CD4-positive, alpha-beta T cell treated with Interleukin-4 for 4 hours (primary cell): ENCODE data around the gene DISC1.
"Not testable (repeated sequence)": the region's sequence is repeated elsewhere in the genome, so short reads cannot be mapped to it uniquely, and the experiment has no call there.

Experiments
- DNase-seq: peaks from one replicate; pipeline ENCODE4 v3.0.0-alpha.2; 2020

DISC1 gene

GRCh38 chr1:231639819-231640218 lies 13.2 kb downstream of the DISC1 start:
- DNase-seq: no peak

DNA sequence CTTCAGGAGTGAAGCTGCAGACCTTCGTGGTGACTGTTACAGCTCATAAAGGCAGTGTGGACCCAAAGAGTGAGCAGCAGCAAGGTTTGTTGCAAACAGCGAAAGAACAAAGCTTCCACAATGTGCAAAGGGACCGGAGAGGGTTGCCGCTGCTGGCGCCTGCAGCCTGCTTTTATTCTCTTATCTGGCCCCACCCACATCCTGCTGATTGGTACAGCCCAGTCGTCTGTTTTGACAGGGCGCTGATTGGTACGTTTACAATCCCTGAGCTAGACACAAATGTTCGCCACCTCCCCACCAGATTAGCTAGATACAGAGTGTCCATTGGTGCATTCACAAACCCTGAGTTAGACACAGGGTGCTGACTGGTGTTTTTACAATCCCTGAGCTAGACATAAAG lies 14.9 kb downstream of the DISC1 start:
- DNase-seq: not testable (repeated sequence)

GRCh38 chr1:231642061-231642460 lies 15.5 kb downstream of the DISC1 start:
- not testable (repeated sequence) for DNase-seq

DNA sequence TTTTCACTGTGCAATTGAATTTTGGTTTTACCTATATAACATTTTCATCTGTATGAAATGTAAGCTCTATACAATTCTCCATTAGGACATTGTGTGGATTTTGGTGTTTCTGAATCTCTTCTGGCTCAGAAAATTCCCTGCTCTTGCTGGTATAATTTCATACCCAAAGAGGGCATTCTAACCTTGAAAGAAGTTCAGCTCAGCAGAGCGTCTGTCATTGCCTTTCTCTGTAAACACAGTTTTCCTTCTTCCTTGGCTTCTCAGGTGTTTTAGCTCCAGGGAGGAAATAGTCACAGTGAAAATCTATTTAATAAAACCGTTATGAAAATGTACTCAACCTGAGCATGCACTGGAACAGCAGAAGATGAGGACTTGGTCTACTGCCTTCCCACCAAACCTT lies 16.0 kb downstream of the DISC1 start:
- DNase-seq: no peak

DNA sequence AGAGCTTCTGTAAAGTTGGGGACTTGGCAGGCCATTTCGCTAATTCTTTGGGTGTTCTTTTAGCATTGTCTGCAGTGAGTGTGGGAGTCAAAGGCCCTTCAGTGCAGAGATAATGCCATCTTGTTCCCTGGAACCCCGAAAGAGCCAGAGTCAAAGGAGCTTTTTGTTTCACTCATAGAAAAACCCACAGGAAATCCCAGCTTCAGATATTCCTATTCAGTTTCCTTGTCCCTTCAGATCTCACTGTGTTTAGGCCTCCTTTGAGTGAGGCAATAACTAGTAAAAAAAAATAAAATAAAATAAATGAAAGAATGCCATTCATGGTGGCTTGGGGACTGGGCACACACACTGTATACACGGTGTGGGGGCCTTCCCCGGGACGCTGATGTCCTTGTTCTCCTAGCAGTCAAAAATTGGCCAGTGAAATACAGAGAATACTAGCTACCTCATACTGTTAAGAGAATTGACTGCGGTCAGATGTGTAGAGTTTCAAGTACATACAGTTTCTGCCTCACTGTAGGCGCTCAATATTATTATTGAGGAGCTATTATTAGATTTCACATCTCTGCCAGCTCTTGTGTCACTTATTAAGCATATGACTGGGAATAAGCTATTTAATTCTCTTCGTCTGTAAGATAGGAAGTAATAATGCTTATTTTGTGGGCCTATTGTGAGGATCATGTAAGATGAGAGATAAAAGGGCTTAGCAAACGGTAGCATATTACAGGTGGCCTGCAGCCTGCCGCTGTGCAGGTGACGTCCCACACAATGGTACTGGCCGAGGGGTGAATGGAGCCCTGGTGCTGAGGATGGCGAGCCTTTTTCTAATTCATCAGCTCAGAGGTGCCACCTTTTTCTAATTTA lies 16.7 kb downstream of the DISC1 start:
- DNase-seq: no peak

DNA sequence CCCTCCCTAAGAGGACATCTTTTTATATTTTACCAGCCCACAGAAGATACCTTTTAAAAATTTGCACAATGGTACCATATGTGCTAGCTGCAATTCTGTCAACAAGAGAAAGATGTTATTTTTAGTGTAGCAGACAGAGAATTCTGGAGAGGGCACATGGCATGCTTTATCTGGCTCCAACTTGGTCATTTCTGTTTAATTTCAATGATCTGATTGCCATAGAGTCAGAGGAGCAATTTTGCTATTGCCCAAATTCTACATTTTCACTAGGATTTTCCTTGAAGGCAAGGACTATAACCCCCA lies 17.3 kb downstream of the DISC1 start:
- DNase-seq: no peak

DNA sequence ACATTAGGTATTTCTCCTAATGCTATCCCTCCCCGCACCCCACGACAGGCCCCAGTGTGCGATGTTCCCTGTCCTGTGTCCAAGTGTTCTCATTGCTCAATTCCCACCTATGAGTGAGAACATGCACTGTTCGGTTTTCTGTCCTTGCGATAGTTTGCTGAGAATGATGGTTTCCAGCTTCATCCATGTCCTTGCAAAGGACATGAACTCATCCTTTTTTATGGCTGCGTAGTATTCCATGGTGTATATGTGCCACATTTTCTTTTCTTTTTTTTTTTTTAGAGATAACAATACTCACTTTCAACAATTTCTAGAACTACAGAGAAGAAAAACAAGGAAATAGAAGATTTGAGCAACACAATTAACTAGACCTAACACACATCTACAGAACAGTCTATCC lies 19.0 kb downstream of the DISC1 start:
- not testable (repeated sequence) for DNase-seq

DNA sequence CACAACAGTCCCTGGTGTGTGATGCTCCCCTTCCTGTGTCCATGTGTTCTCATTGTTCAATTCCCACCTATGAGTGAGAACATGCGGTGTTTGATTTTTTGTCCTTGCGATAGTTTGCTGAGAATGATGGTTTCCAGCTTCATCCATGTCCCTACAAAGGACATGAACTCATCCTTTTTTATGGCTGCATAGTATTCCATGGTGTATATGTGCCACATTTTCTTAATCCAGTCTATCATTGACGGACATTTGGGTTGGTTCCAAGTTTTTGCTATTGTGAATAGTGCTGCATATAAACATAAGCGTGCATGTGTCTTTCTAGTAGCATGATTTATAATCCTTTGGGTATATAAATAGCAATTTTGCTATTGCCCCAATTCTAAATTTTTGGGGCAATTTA lies 19.6 kb downstream of the DISC1 start:
- not testable (repeated sequence) for DNase-seq

DNA sequence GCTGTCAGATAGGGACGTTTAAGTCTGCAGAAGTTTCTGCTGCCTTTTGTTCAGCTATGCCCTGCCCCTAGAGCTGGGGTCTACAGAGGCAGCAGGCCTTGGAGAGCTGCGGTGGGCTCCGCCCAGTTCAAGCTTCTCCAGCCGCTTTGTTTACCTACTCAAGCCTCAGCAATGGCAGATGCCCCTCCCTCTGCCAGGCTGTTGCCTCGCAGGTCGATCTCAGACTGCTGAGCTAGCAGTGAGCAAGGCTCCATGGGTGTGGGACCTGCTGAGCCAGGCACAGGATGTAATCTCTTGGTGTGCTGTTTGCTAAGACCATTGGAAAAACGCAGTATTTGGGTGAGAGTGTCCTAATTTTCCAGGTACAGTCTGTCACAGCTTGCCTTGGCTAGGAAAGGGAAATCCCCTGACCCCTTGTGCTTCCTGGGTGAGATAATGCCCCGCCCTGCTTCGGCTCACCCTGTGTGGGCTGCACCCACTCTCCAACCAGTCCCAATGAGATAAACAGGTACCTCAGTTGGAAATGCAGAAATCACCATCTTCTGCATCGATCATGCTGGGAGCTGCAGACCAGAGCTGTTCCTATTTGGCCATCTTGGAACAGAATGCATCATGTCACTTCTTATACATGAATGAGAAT lies 25.2 kb downstream of the DISC1 start:
- DNase-seq: not testable (repeated sequence)

GRCh38 chr1:231653632-231654031 lies 27.0 kb downstream of the DISC1 start:
- no peak for DNase-seq

DNA sequence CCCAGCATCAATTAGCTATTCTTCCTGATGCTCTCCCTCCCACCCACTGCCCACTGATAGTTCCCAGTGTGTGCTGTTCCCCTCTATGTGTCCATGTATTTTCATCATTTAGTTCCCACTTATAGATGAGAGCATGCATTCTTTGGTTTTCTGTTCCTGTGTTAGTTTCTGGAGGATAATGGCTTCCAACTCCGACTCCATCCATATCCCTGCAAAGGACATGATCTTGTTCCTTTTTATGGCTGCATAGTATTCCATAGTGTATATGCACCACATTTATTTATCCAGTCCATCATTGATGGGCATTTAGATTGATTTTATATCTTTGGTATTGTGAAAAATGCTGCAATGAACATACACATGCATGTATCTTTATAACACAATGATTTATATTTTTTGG lies 30.2 kb downstream of the DISC1 start:
- DNase-seq: no peak

DNA sequence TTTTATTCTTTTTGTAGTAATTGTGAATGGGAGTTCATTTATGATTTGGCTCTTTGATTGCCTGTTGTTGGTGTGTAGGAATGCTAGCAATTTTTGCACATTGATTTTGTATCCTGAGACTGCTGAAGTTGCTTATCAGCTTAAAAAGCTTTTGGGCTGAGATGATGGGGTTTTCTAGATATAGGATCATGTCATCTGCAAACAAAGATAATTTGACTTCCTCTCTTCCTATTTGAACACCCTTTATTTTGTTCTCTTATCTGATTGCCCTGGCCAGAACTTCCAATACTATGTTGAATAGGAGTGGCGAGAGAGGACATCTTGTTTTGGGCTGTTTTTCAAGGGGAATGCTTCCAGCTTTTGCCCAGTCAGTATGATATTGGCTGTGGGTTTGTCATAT lies 31.6 kb downstream of the DISC1 start:
- DNase-seq: not testable (repeated sequence)

DNA sequence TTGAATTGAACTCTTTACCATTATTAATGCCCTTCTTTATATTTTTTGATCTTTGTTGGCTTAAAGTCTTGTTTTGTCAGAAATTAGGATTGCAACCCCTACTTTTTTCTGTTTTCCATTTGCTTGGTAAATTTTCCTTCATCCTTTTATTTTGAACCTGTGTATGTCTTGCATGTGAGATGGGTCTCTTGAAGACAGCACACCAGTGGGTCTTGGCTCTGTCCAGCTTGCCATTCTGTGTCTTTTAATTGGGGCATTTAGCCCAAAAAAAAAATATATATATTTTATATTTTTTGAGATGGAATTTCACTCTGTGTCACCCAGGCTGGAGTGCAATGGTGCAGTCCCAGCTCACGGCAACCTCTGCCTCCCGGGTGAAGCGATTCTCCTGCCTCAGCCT lies 33.6 kb downstream of the DISC1 start:
- DNase-seq: no peak

- no peak for DNase-seq
Observed at GRCh38 chr1:231663211-231663792, 36.7 kb downstream of the DISC1 start.

GRCh38 chr1:231665101-231665500 lies 38.5 kb downstream of the DISC1 start:
- DNase-seq: no peak

GRCh38 chr1:231665726-231666125 lies 39.1 kb downstream of the DISC1 start:
- DNase-seq: no peak

DNA sequence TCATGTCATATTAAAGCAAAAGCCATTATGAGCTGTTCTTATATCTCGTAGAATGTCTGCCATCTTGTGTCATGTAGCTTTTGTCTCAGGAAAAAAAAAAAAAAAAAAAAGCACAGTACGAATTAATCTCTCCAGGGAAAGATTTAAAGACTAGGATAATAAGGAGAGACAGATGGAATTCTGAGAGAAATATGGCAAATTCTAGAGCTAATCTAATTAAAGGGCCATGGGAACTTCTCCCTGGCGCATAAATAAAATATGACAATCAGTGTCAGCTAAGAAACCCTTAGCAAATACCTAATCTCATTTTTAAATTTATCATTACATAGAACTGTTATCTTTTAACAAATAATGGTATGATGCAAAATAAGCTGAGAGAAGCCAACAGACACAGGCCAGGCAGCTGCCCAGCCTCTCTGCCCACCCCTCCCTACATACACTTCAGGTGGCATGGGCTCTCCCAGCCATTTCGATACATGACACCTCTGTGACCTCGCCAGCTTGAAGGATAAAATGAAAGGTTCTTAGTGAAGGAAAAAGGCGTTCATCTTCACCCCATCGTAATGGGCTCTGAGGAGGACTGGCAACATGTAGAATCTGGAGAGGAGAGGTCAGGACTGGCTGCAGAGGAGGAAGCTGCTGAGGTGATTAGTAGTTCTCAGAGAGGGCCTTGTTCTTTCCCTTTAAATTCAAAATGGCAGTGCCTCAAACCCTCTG lies 39.8 kb downstream of the DISC1 start:
- DNase-seq: no peak

GRCh38 chr1:231666937-231667608 lies 40.5 kb downstream of the DISC1 start:
- no peak for DNase-seq

GRCh38 chr1:231667896-231668506 lies 41.4 kb downstream of the DISC1 start:
- no peak for DNase-seq

DNA sequence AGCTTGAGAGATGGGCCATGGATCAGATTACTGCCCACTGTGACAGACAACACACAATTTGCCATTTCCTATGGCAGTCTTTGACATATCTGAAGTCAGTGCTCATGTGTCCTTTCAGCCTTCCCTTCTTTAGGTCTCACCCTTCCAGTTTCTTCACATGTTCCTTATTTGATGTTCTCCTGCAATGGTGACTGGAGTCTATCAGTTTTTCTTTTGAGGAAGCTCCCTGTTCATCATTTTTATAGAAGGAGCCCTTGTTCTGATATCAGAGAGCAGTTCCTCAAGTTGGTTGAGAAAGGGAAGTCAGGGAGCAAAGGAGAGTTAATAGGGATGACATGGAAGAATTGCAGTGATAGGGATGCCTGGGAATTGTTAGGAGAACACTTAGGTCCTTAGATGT lies 42.2 kb downstream of the DISC1 start:
- no peak for DNase-seq

DNA sequence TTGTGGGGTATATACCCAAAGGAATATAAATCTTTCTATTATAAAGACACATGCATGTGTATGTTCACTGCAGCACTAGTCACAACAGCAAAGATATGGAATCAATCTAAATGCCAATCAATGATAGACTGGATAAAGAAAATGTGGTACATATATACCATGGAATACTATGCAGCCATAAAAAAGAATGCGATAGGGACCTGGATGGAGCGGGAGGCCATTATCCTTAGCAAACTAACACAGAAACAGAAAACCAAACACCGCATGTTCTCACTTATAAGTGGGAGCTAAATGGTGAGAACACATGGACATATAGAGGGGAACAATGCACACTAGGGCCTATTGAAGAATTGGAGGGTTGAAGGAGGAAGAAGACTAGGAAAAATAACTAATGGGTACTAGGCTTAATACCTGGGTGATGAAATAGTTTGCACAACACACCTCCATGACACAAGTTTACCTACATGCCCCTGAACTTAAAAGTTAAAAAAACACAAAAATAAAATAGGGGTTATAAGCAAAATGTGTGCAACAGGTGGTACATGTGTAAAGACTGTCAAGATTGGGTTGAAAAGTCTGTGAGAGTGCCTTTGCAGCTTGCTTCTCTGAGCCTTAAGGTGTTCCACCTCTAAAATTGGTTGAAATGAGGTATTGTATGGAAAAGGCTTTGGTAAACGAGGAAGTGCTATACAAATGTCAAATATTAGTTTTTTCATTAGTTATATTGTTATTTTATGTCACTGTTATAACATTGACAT lies 43.5 kb downstream of the DISC1 start:
- not testable (repeated sequence) for DNase-seq

GRCh38 chr1:231670755-231671154 lies 44.2 kb downstream of the DISC1 start:
- DNase-seq: no peak
